Aorta (tissue), 5 donors: ENCODE data around the gene FANCC. TPM values are rescaled to one million over a fixed set of nuclear protein-coding genes. Genes with fewer than 3 reads are reported as not detected.

Experiments
- ATAC-seq: fragments of 200-7000 bp; cut with Tn5 transposase; one replicate; pipeline ENCODE4 v1.9.1; 2022; ENCODE audit warnings: moderate library complexity; ENCODE audit not compliant: low FRiP score
- DNase-seq, 2 donors: peaks; one replicate each; pipeline ENCODE4 v3.0.0-alpha.2; 2020
- H3K27ac ChIP-seq, 2 donors: one replicate each; pipeline ENCODE4 v1.5.1; 2013; ENCODE audit warnings: low read length in 2 of 2, mild to moderate bottlenecking in 2 of 2, moderate library complexity in 2 of 2, control low read depth in 1 of 2, inconsistent platforms in 1 of 2, low read depth in 1 of 2
- H3K27me3 ChIP-seq, 2 donors: one replicate each; pipeline ENCODE4 v1.6.1; 2013; ENCODE audit warnings: control low read depth in 1 of 2, low read length in 1 of 2, mild to moderate bottlenecking in 1 of 2, moderate library complexity in 1 of 2; ENCODE audit not compliant: insufficient read depth in 2 of 2, control insufficient read depth in 1 of 2
- H3K36me3 ChIP-seq, 2 donors: one replicate each; pipeline ENCODE4 v1.6.1; 2013; ENCODE audit warnings: control low read depth in 1 of 2, low read length in 1 of 2, mild to moderate bottlenecking in 1 of 2; ENCODE audit not compliant: insufficient read depth in 2 of 2, control insufficient read depth in 1 of 2
- H3K4me1 ChIP-seq, 2 donors: one replicate each; pipeline ENCODE4 v1.6.1; 2013; ENCODE audit warnings: low read length in 2 of 2, control low read depth in 1 of 2, mild to moderate bottlenecking in 1 of 2, moderate library complexity in 1 of 2; ENCODE audit not compliant: insufficient read depth in 2 of 2, control insufficient read depth in 1 of 2
- H3K4me3 ChIP-seq, 2 donors: one replicate each; pipeline ENCODE4 v1.5.1; 2013; ENCODE audit warnings: low read length in 2 of 2, control low read depth in 1 of 2, mild to moderate bottlenecking in 1 of 2
- H3K9me3 ChIP-seq: one replicate; pipeline ENCODE4 v1.6.1; 2013; ENCODE audit warnings: mild to moderate bottlenecking, low read length; ENCODE audit not compliant: control insufficient read depth
- WGBS, 2 donors: extraction: QIAGEN DNeasy Blood & Tissue Kit; methylation state at CpG; one replicate each; pipeline ENCODE4 v1.1.7; 2013; 5-methylcytosine and 5-hydroxymethylcytosine counted together
- intact Hi-C, 2 donors: fragments of 100-400 bp; cut with DNase I; formaldehyde crosslinking; loops; one replicate each; pipeline versions ENCODE4 v1.14.2 to v1.15.0; 2022
- polyA plus RNA-seq, 2 donors: library from polyadenylated mRNA; stranded (reverse); fragments of 200-250 nt; gene quantifications; one replicate each; pipeline ENCODE4 v1.2.3, GENCODE V29; 2013
- total RNA-seq, 2 donors: library from RNA; stranded (reverse); fragmentation: NEBNext Ultra II Directional; extraction: Animal tissue kit (Norgen Biotek cat#: 25700); gene quantifications; one replicate each; pipeline ENCODE4 v1.2.1, GENCODE V29; 2021
- donor health status: healthy with polysubstance abuse.
- donor health status: Bipolar disorder and iron deficiency.
- donor health status: DM: no; HTN: no; CAD: no.
- donor health status: DM: no; HTN: no; CAD: no.
- donor health status: DM: yes; HTN: yes; CAD: no.

The FANCC gene
- total and polyA plus RNA-seq, 4 donors = 1.5 to 10.9 (median 5.8) TPM

- intact Hi-C loops = no loop called here
- Histone ChIP-seq H3K36me3 (no peaks in the 10 kb centered on the region), H3K4me1 (no peaks in the 10 kb centered on the region), H3K27me3 (no peaks in the 10 kb centered on the region), H3K4me3 (no peak overlapping the region), H3K9me3 (no peaks in the 10 kb centered on the region), H3K27ac (no peak overlapping the region)
- DNase-seq (no peak), ATAC-seq (no peak)
- WGBS, 2 donors = 93 to 97% methylated on average over 25 of the region's 25 CpGs
Observed at GRCh38 chr9:95351051-95351450, 33.5 kb upstream of the FANCC start.

- Histone ChIP-seq H3K27ac (no peak overlapping the region), H3K27me3 (no peaks in the 10 kb centered on the region), H3K4me1 (no peaks in the 10 kb centered on the region), H3K9me3 (no peaks in the 10 kb centered on the region), H3K4me3 (no peak overlapping the region), H3K36me3 (no peaks in the 10 kb centered on the region)
- intact Hi-C loops = no loop called here
- WGBS, 2 donors = 79 to 80% methylated on average over 18 of the region's 18 CpGs
- DNase-seq = no peak
- no peak for ATAC-seq
Observed at GRCh38 chr9:95350266-95350665, 32.8 kb upstream of the FANCC start.

- no peaks in the 10 kb centered on the region for H3K27me3 ChIP-seq
- intact Hi-C loops = no loop called here
- H3K27ac ChIP-seq = no peak overlapping the region
- no peak overlapping the region for H3K4me3 ChIP-seq
- no peak for DNase-seq
- H3K4me1 ChIP-seq = no peaks in the 10 kb centered on the region
- H3K9me3 ChIP-seq = no peaks in the 10 kb centered on the region
- WGBS, 2 donors = 4 to 7% methylated on average over 86 to 95 of the region's 95 CpGs
- ATAC-seq = no peak
- no peaks in the 10 kb centered on the region for H3K36me3 ChIP-seq
Observed at GRCh38 chr9:95349091-95350038, 31.9 kb upstream of the FANCC start.

GRCh38 chr9:95346021-95346420 lies 28.5 kb upstream of the FANCC start:
- DNase-seq (no peak), ATAC-seq (no peak)
- intact Hi-C loops = no loop called here
- H3K36me3 ChIP-seq = no peaks in the 10 kb centered on the region
- H3K9me3 ChIP-seq = no peaks in the 10 kb centered on the region
- no peak overlapping the region for H3K4me3 ChIP-seq
- no peak overlapping the region for H3K27ac ChIP-seq
- WGBS, 2 donors = 81% methylated on average over 4 of the region's 4 CpGs
- H3K4me1 ChIP-seq = no peaks in the 10 kb centered on the region
- H3K27me3 ChIP-seq = no peaks in the 10 kb centered on the region

- WGBS, 2 donors = 66 to 68% methylated on average over 3 of the region's 3 CpGs
- intact Hi-C loops = no loop called here
- Histone ChIP-seq H3K27me3 (no peaks in the 10 kb centered on the region), H3K27ac (no peak overlapping the region), H3K4me1 (no peaks in the 10 kb centered on the region), H3K36me3 (no peaks in the 10 kb centered on the region), H3K4me3 (no peak overlapping the region), H3K9me3 (no peaks in the 10 kb centered on the region)
- DNase-seq = no peak
- no peak for ATAC-seq
Observed at GRCh38 chr9:95344735-95345325, 27.3 kb upstream of the FANCC start.

GRCh38 chr9:95343725-95344287 lies 26.3 kb upstream of the FANCC start:
- Histone ChIP-seq H3K36me3 (no peaks in the 10 kb centered on the region), H3K27ac (no peak overlapping the region), H3K9me3 (no peaks in the 10 kb centered on the region), H3K27me3 (no peaks in the 10 kb centered on the region), H3K4me3 (no peak overlapping the region), H3K4me1 (no peaks in the 10 kb centered on the region)
- ATAC-seq (no peak), DNase-seq (no peak)
- WGBS, 2 donors = 90 to 93% methylated on average over 6 of the region's 6 CpGs
- intact Hi-C loops = no loop called here

- intact Hi-C loops = no loop called here
- H3K9me3 ChIP-seq = no peaks in the 10 kb centered on the region
- no peak for ATAC-seq
- no peaks in the 10 kb centered on the region for H3K27me3 ChIP-seq
- H3K27ac ChIP-seq = no peak overlapping the region
- DNase-seq = no peak
- no peak overlapping the region for H3K4me3 ChIP-seq
- WGBS, 2 donors = 88 to 91% methylated on average over 13 of the region's 13 CpGs
- H3K36me3 ChIP-seq = no peaks in the 10 kb centered on the region
- no peaks in the 10 kb centered on the region for H3K4me1 ChIP-seq
Observed at GRCh38 chr9:95342571-95342970, 25.1 kb upstream of the FANCC start.

GRCh38 chr9:95341293-95341962 lies 23.9 kb upstream of the FANCC start:
- WGBS, 2 donors = 43 to 48% methylated on average over 5 of the region's 5 CpGs
- intact Hi-C loops = no loop called here
- H3K27ac ChIP-seq = no peak overlapping the region

More at GRCh38 chr9:95341293-95341962, 23.9 kb upstream of the FANCC start:
- Histone ChIP-seq H3K27me3 (no peaks in the 10 kb centered on the region), H3K9me3 (no peaks in the 10 kb centered on the region), H3K36me3 (no peaks in the 10 kb centered on the region), H3K4me3 (no peak overlapping the region), H3K4me1 (no peaks in the 10 kb centered on the region)
- DNase-seq = no peak
- no peak for ATAC-seq
